HG03196 (cell line): ENCODE data around the gene GNAQ.
"Not testable (repeated sequence)": the region's sequence is repeated elsewhere in the genome, so short reads cannot be mapped to it uniquely, and the experiment has no call there.

ENCODE experiments used
- ATAC-seq: cut with Tn5 transposase; IDR thresholded peaks from one replicate; pipeline ENCODE4 v1.9.1; 2021; ENCODE audit not compliant: unreplicated experiment

Gene GNAQ

GRCh38 chr9:77710316-77710715 is 321.3 kb downstream of the GNAQ start:
- no peak for ATAC-seq

- ATAC-seq, result no peak
These were observed 323.4 kb downstream of the GNAQ start for GRCh38 chr9:77708064-77708815.

- ATAC-seq, result no peak
These were observed 324.1 kb downstream of the GNAQ start for GRCh38 chr9:77707383-77708063.

GRCh38 chr9:77705636-77706035 is 326.0 kb downstream of the GNAQ start:
- ATAC-seq, result no peak

- not testable (repeated sequence) for ATAC-seq
These were observed 328.9 kb downstream of the GNAQ start for GRCh38 chr9:77702521-77703390.

- no peak for ATAC-seq
These were observed 334.2 kb downstream of the GNAQ start for GRCh38 chr9:77697238-77697984.

GRCh38 chr9:77690723-77691122 is 340.9 kb downstream of the GNAQ start:
- ATAC-seq, result not testable (repeated sequence)

GRCh38 chr9:77690119-77690518 is 341.5 kb downstream of the GNAQ start:
- not testable (repeated sequence) for ATAC-seq

GRCh38 chr9:77687737-77688136 is 343.9 kb downstream of the GNAQ start:
- ATAC-seq, result not testable (repeated sequence)

GRCh38 chr9:77680581-77680980 is 351.0 kb downstream of the GNAQ start:
- no peak for ATAC-seq

- ATAC-seq, result no peak
These were observed 351.8 kb downstream of the GNAQ start for GRCh38 chr9:77679661-77680368.

- ATAC-seq, result no peak
These were observed 352.5 kb downstream of the GNAQ start for GRCh38 chr9:77679088-77679487.

- ATAC-seq, result no peak
These were observed 353.6 kb downstream of the GNAQ start for GRCh38 chr9:77677957-77678535.

GRCh38 chr9:77677397-77677796 is 354.2 kb downstream of the GNAQ start:
- no peak for ATAC-seq

GRCh38 chr9:77673941-77674791 is 357.4 kb downstream of the GNAQ start:
- no peak for ATAC-seq

- no peak for ATAC-seq
These were observed 359.4 kb downstream of the GNAQ start for GRCh38 chr9:77672183-77672582.

GRCh38 chr9:77667151-77667550 is 364.5 kb downstream of the GNAQ start:
- ATAC-seq, result no peak
